PC-9 (cell line): ENCODE measurements around the gene CPA5. TPM values are rescaled to one million over a fixed set of nuclear protein-coding genes. Genes with fewer than 3 reads are reported as not detected.

Source experiments
- BruUV-seq: library from RNA; stranded (reverse); fragments of 400-500 nt; replicated peaks from 2 replicates; lab custom pipeline; 2021; lab: Mats Ljungman, UMichigan
- CTCF ChIA-PET: fragments of 300-600 bp; sonication (Branson Sonifier 250); formaldehyde crosslinking; loops from one replicate; lab custom pipeline; 2022; ENCODE audit warnings: antibody characterized with exemption; lab: Charles Lee
- POLR2A ChIA-PET: fragments of 300-600 bp; sonication (Branson Sonifier 250); formaldehyde crosslinking; loops from one replicate; lab custom pipeline; 2022; ENCODE audit warnings: antibody characterized with exemption; ENCODE audit not compliant: unreplicated experiment; lab: Charles Lee
- DNase-seq, 2 experiments: peaks; one replicate each; pipeline versions ENCODE4 v3.0.0 to v3.0.0-alpha.2; 2015 to 2022; ENCODE audit warnings: mixed read lengths in 1 of 2
- H2AFZ ChIP-seq: fragments of 200-600 bp; sonication (generic); 2 replicates; pipeline ENCODE4 v1.8.1; 2017; ENCODE audit warnings: antibody characterized with exemption
- H3F3A ChIP-seq: fragments of 200-600 bp; sonication (generic); 2 replicates; pipeline ENCODE4 v1.8.1; 2017; ENCODE audit warnings: antibody characterized with exemption, mild to moderate bottlenecking, low read depth; ENCODE audit not compliant: insufficient read depth
- H3K27ac ChIP-seq: fragments of 200-600 bp; sonication (generic); 2 replicates; pipeline ENCODE4 v1.6.1; 2016; ENCODE audit warnings: mixed run types
- H3K27me3 ChIP-seq: fragments of 200-600 bp; sonication (generic); 2 replicates; pipeline ENCODE4 v1.6.1; 2016; ENCODE audit warnings: low read depth, mixed run types; ENCODE audit not compliant: insufficient read depth
- H3K36me3 ChIP-seq: fragments of 200-600 bp; sonication (generic); 2 replicates; pipeline ENCODE4 v1.6.1; 2016; ENCODE audit warnings: low read depth, mixed run types
- H3K4me1 ChIP-seq: fragments of 200-600 bp; sonication (generic); replicated peaks from 2 replicates; pipeline ENCODE4 v1.6.1; 2016; ENCODE audit warnings: mixed run types; ENCODE audit not compliant: insufficient read depth
- H3K4me2 ChIP-seq: fragments of 200-600 bp; sonication (generic); 2 replicates; pipeline ENCODE4 v1.6.1; 2017; ENCODE audit warnings: mixed run types
- H3K4me3 ChIP-seq: fragments of 200-600 bp; sonication (generic); 2 replicates; pipeline ENCODE4 v1.6.1; 2016; ENCODE audit warnings: mixed run types
- H3K79me2 ChIP-seq: fragments of 200-600 bp; sonication (generic); 2 replicates; pipeline ENCODE4 v1.6.1; 2017; ENCODE audit warnings: low read depth, mixed run types
- H3K9me2 ChIP-seq: fragments of 200-600 bp; sonication (generic); 2 replicates; pipeline ENCODE4 v1.8.1; 2017; ENCODE audit warnings: mild to moderate bottlenecking; ENCODE audit not compliant: insufficient read depth
- H3K9me3 ChIP-seq: fragments of 200-600 bp; sonication (generic); 2 replicates; pipeline ENCODE4 v1.8.1; 2016; ENCODE audit warnings: low read depth; ENCODE audit not compliant: insufficient read depth
- H4K20me1 ChIP-seq: fragments of 200-600 bp; sonication (generic); 2 replicates; pipeline ENCODE4 v1.8.1; 2017; ENCODE audit not compliant: insufficient read depth
- EZH2 ChIP-seq: fragments of 200-600 bp; sonication (generic); IDR thresholded peaks from 2 replicates; pipeline ENCODE4 v1.8.0; 2017; ENCODE audit warnings: antibody characterized with exemption, low read depth
- intact Hi-C: fragments of 100-400 bp; cut with micrococcal nuclease; formaldehyde crosslinking; loops from one replicate; pipeline ENCODE4 v1.10.0; 2022; ENCODE audit not compliant: unreplicated experiment
- total RNA-seq: library from RNA; stranded (reverse); gene quantifications from 2 replicates; pipeline ENCODE4 v1.2.3, GENCODE V29; 2021
- TF ChIP-seq, protein P1 (sequence below): fragments of 200-600 bp; sonication (generic); conservative IDR thresholded peaks from 2 replicates; pipeline ENCODE4 v1.6.1; 2017; ENCODE audit warnings: mixed run types, antibody characterized with exemption, mild to moderate bottlenecking, moderate library complexity

CPA5 gene
- total RNA-seq, 1 experiment from 2014 or later, result not detected

DNA sequence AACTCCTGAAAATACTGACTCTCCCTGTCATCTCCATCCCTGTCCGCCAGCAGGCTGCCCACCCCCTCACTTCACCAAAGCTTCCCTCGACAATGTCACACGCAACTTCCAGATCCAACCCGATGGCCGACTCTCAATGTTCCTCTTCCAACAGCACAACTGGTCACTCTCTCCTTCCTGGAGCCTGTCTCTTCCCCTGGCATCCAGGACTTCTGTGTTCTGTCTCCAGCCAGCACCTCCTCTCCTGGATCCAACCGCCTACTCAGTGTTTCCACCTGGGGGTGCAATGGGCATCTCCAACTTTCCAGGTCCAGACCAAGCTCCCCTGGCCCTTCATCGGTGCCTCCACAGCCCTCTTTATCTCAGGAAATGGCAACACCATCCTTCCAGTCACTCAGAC lies 8.6 kb downstream of the CPA5 start:
- ChIA-PET POLR2A (no interaction called here), CTCF (no interaction called here)
- DNase-seq, result peak in 1 of 2 experiments; percentile 21
- no peak overlapping the region for H3K4me3 ChIP-seq
- H2AFZ ChIP-seq, result no peak overlapping the region
- peaks cover 72% of the 10 kb centered on the region for H3K4me1 ChIP-seq
- no peak overlapping the region for H3K27ac ChIP-seq
- H3K9me3 ChIP-seq, result no peaks in the 10 kb centered on the region; the same call in 1 of the 2 replicates
- no peaks in the 10 kb centered on the region for H3K36me3 ChIP-seq
- peaks cover 33% of the 10 kb centered on the region for H3F3A ChIP-seq
- no peaks in the 10 kb centered on the region for H4K20me1 ChIP-seq
- H3K79me2 ChIP-seq, result no peaks in the 10 kb centered on the region
- no peak overlapping the region for H3K4me2 ChIP-seq
- intact Hi-C loops, result no loop called here
- H3K9me2 ChIP-seq, result no peaks in the 10 kb centered on the region
- H3K27me3 ChIP-seq, result no peaks in the 10 kb centered on the region
- no peak for TF ChIP-seq EZH2
- TF ChIP-seq, protein P1, sequence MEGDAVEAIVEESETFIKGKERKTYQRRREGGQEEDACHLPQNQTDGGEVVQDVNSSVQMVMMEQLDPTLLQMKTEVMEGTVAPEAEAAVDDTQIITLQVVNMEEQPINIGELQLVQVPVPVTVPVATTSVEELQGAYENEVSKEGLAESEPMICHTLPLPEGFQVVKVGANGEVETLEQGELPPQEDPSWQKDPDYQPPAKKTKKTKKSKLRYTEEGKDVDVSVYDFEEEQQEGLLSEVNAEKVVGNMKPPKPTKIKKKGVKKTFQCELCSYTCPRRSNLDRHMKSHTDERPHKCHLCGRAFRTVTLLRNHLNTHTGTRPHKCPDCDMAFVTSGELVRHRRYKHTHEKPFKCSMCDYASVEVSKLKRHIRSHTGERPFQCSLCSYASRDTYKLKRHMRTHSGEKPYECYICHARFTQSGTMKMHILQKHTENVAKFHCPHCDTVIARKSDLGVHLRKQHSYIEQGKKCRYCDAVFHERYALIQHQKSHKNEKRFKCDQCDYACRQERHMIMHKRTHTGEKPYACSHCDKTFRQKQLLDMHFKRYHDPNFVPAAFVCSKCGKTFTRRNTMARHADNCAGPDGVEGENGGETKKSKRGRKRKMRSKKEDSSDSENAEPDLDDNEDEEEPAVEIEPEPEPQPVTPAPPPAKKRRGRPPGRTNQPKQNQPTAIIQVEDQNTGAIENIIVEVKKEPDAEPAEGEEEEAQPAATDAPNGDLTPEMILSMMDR, result no peak
- BruUV-seq, result no TSS peak

DNA sequence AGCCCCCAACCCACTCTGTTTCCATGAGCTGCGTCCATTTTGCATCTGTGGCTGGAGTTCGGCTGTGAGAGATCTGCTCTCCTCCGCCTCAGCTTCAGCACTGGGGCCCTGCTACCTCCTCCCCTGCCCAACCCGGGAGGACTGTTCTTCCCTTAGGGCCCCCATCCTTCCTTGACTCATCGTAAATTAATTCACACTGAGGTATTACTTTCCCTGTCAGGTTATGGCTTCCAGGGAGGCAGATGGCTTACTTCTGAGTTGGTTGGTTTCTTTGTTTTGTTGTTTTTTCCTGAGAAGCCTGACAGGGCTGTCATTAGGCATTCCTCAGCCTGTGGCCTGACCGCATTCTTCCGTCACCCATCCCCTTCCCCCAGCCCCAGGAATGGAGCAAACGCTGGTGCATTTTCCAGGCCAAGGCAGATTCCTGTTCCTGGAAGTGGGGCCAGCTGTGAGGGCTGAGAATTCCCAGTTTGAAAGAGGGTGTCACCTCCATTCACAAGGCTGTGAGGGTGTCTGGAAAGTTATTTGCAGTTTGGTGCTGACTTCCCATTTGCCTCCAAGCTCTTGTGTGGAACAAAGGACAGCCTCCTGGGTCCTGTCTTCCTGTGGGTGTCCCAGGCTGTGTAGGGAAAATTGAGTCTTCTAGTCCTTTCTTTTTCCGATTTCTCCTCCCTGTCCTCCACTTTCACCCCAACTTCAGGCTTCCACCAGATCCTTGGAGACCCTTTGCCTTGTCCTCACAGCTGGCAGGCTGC lies 11.7 kb downstream of the CPA5 start:
- Histone ChIP-seq H3K36me3 (no peaks in the 10 kb centered on the region), H3K27ac (peak overlapping the region; percentile 75), H3K9me2 (no peaks in the 10 kb centered on the region), H3K79me2 (no peaks in the 10 kb centered on the region), H2AFZ (peak overlapping the region; percentile 36; the same call in 1 of the 2 replicates), H3K4me2 (peak overlapping the region; percentile 75), H3K9me3 (peaks cover 6% of the 10 kb centered on the region; the same call in 1 of the 2 replicates), H3K4me3 (peak overlapping the region; percentile 21; the same call in 1 of the 2 replicates), H3F3A (peaks cover 37% of the 10 kb centered on the region), H4K20me1 (no peaks in the 10 kb centered on the region), H3K27me3 (no peaks in the 10 kb centered on the region), H3K4me1 (peaks cover 69% of the 10 kb centered on the region)
- intact Hi-C loops, result loop anchor here (1.0 to 2.0 kb wide), 7 partner anchors 33 to 283 kb away; partner anchors contain the start of gene TMEM209
- no peak for TF ChIP-seq EZH2
- TF ChIP-seq, protein P1, result no peak
- ChIA-PET POLR2A (interaction anchor here (0.6 to 1.0 kb wide), 3 partner anchors 60 to 143 kb away, joined by 3 to 5 read pairs (median 3); no protein-coding TSS in a partner anchor), CTCF (no interaction called here)
- BruUV-seq, result no TSS peak
- peak; percentile 93 to 99 for DNase-seq

DNA sequence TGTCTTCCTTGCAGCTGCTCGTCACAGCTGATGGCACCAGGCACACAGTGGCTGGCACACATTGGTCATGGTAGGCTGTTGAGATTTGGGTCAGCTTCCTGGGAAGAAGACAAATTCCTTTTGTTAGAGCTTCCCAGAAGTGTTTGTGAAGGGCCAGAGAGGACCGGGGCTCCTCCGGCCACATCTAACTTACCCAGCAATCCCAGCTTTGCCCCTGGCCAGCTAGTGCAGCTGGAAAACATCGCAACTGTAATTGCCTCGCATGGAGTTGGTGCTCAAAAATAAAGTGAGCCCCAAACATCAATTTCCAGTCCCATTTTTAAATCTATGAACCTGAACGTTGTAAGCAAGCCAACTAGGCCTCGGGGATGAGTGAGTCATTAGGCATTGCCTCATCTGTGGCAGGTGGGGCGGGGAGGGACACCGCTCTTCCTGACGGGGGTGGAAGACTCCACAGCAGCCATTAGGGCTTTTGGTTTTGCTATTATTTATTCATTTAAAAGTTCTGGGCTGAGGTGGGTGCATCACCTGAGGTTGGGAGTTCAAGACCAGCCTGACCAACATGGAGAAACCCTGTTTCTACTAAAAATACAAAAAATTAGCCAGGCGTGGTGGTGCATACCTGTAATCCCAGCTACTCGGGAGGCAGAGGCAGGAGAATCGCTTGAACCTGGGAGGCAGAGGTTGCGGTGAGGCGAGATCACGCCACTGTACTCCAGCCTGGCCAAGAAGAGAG lies 12.4 kb downstream of the CPA5 start:
- Histone ChIP-seq H3K4me2 (peak overlapping the region; percentile 75), H3K9me2 (no peaks in the 10 kb centered on the region), H3K4me1 (peaks cover 62% of the 10 kb centered on the region), H3K9me3 (peaks cover 6% of the 10 kb centered on the region; the same call in 1 of the 2 replicates), H2AFZ (no peak overlapping the region), H3K4me3 (peak overlapping the region; percentile 20; the same call in 1 of the 2 replicates), H3F3A (peaks cover 37% of the 10 kb centered on the region), H3K27ac (peak overlapping the region; percentile 75), H3K36me3 (no peaks in the 10 kb centered on the region), H3K79me2 (no peaks in the 10 kb centered on the region), H3K27me3 (no peaks in the 10 kb centered on the region), H4K20me1 (no peaks in the 10 kb centered on the region)
- DNase-seq, result peak; percentile 82 to 86
- BruUV-seq, result no TSS peak
- TF ChIP-seq, protein P1, result no peak
- no peak for TF ChIP-seq EZH2
- ChIA-PET POLR2A (interaction anchor here (0.6 to 1.0 kb wide), 2 partner anchors 61 to 144 kb away, joined by 3 to 5 read pairs; no protein-coding TSS in a partner anchor), CTCF (no interaction called here)
- intact Hi-C loops, result loop anchor here (1.0 to 2.0 kb wide), 7 partner anchors 34 to 284 kb away; partner anchors contain the start of gene TMEM209
